ENCODE data around the gene HNRNPK.

Gene HNRNPK

GRCh38 chr9:83980395-83981125 is 545 bp upstream of the HNRNPK start, which contains the start of gene RMI1:
RMI1 (plus strand) TSS chr9:83980805; CDS start chr9:84000987, 20,182 bp downstream.
- in situ Hi-C loops (cut with HindIII; ENCODE audit: low pct_ligation_motif_present, low pct_unique_long_range_greater_than_20kb, low sequenced_read_pairs): no loop called here
- DNase-seq: peak; percentile 97

- peak; percentile 79 for DNase-seq
- in situ Hi-C loops (cut with HindIII; ENCODE audit: low pct_ligation_motif_present, low pct_unique_long_range_greater_than_20kb, low sequenced_read_pairs): no loop called here
These were observed 813 bp downstream of the HNRNPK start for GRCh38 chr9:83978992-83979811.

- in situ Hi-C loops (cut with HindIII; ENCODE audit: low pct_ligation_motif_present, low pct_unique_long_range_greater_than_20kb, low sequenced_read_pairs): no loop called here
These were observed 2.8 kb downstream of the HNRNPK start for GRCh38 chr9:83977196-83977595.

GRCh38 chr9:83976372-83976771 is 3.6 kb downstream of the HNRNPK start:
- in situ Hi-C loops (cut with HindIII; ENCODE audit: low pct_ligation_motif_present, low pct_unique_long_range_greater_than_20kb, low sequenced_read_pairs): no loop called here
- no peak for DNase-seq

More at GRCh38 chr9:83977196-83977595, 2.8 kb downstream of the HNRNPK start:
- DNase-seq: no peak

GRCh38 chr9:83975300-83975699 is 4.7 kb downstream of the HNRNPK start:
- no peak for DNase-seq
- in situ Hi-C loops (cut with HindIII; ENCODE audit: low pct_ligation_motif_present, low pct_unique_long_range_greater_than_20kb, low sequenced_read_pairs): no loop called here

GRCh38 chr9:83972286-83972685 is 7.7 kb downstream of the HNRNPK start:
- in situ Hi-C loops (cut with HindIII; ENCODE audit: low pct_ligation_motif_present, low pct_unique_long_range_greater_than_20kb, low sequenced_read_pairs): no loop called here
- no peak for DNase-seq

GRCh38 chr9:83971485-83971884 is 8.5 kb downstream of the HNRNPK start:
- no peak for DNase-seq

GRCh38 chr9:83969602-83970001 is 10.4 kb downstream of the HNRNPK start:
- DNase-seq: no peak
- in situ Hi-C loops (cut with HindIII; ENCODE audit: low pct_ligation_motif_present, low pct_unique_long_range_greater_than_20kb, low sequenced_read_pairs): no loop called here

More at GRCh38 chr9:83971485-83971884, 8.5 kb downstream of the HNRNPK start:
- in situ Hi-C loops (cut with HindIII; ENCODE audit: low pct_ligation_motif_present, low pct_unique_long_range_greater_than_20kb, low sequenced_read_pairs): no loop called here

- in situ Hi-C loops (cut with HindIII; ENCODE audit: low pct_ligation_motif_present, low pct_unique_long_range_greater_than_20kb, low sequenced_read_pairs): no loop called here
- DNase-seq: no peak
These were observed 12.9 kb downstream of the HNRNPK start for GRCh38 chr9:83967073-83967472.

GRCh38 chr9:83966209-83966582 is 13.8 kb downstream of the HNRNPK start:
- no peak for DNase-seq
- in situ Hi-C loops (cut with HindIII; ENCODE audit: low pct_ligation_motif_present, low pct_unique_long_range_greater_than_20kb, low sequenced_read_pairs): no loop called here

GRCh38 chr9:83965350-83966208 is 14.4 kb downstream of the HNRNPK start:
- in situ Hi-C loops (cut with HindIII; ENCODE audit: low pct_ligation_motif_present, low pct_unique_long_range_greater_than_20kb, low sequenced_read_pairs): no loop called here
- no peak for DNase-seq

- in situ Hi-C loops (cut with HindIII; ENCODE audit: low pct_ligation_motif_present, low pct_unique_long_range_greater_than_20kb, low sequenced_read_pairs): no loop called here
These were observed 15.1 kb downstream of the HNRNPK start for GRCh38 chr9:83964973-83965349.

GRCh38 chr9:83962165-83962564 is 17.9 kb downstream of the HNRNPK start:
- no peak for DNase-seq
- in situ Hi-C loops (cut with HindIII; ENCODE audit: low pct_ligation_motif_present, low pct_unique_long_range_greater_than_20kb, low sequenced_read_pairs): no loop called here

More at GRCh38 chr9:83964973-83965349, 15.1 kb downstream of the HNRNPK start:
- DNase-seq: no peak

GRCh38 chr9:83960991-83961390 is 19.0 kb downstream of the HNRNPK start:
- in situ Hi-C loops (cut with HindIII; ENCODE audit: low pct_ligation_motif_present, low pct_unique_long_range_greater_than_20kb, low sequenced_read_pairs): no loop called here
- DNase-seq: no peak

- in situ Hi-C loops (cut with HindIII; ENCODE audit: low pct_ligation_motif_present, low pct_unique_long_range_greater_than_20kb, low sequenced_read_pairs): no loop called here
- peak; percentile 91 for DNase-seq
These were observed 21.0 kb downstream of the HNRNPK start for GRCh38 chr9:83959061-83959460.

GRCh38 chr9:83957248-83957513 is 22.8 kb downstream of the HNRNPK start:
- in situ Hi-C loops (cut with HindIII; ENCODE audit: low pct_ligation_motif_present, low pct_unique_long_range_greater_than_20kb, low sequenced_read_pairs): no loop called here
- DNase-seq: no peak

- in situ Hi-C loops (cut with HindIII; ENCODE audit: low pct_ligation_motif_present, low pct_unique_long_range_greater_than_20kb, low sequenced_read_pairs): no loop called here
- DNase-seq: peak; percentile 76
These were observed 23.4 kb downstream of the HNRNPK start for GRCh38 chr9:83956436-83957247.

- peak; percentile 27 for DNase-seq
- in situ Hi-C loops (cut with HindIII; ENCODE audit: low pct_ligation_motif_present, low pct_unique_long_range_greater_than_20kb, low sequenced_read_pairs): no loop called here
These were observed 24.0 kb downstream of the HNRNPK start for GRCh38 chr9:83956086-83956435.

All from ACHN (cell line).